ENCODE results near the gene ANKLE1.

GRCh38 chr19:17244618-17245534 lies 36.8 kb upstream of the ANKLE1 start:
- TF ChIP-seq CTCF (IDR thresholded peaks at IDR 0.05) (no peak), POLR2A (IDR thresholded peaks at IDR 0.05) (no peak), POLR2AphosphoS5 (IDR thresholded peaks at IDR 0.05) (no peak), EP300 (IDR thresholded peaks at IDR 0.05) (no peak)

All from suprapubic skin (tissue), 4 donors.